ENCODE data around the gene LHPP.

DNA sequence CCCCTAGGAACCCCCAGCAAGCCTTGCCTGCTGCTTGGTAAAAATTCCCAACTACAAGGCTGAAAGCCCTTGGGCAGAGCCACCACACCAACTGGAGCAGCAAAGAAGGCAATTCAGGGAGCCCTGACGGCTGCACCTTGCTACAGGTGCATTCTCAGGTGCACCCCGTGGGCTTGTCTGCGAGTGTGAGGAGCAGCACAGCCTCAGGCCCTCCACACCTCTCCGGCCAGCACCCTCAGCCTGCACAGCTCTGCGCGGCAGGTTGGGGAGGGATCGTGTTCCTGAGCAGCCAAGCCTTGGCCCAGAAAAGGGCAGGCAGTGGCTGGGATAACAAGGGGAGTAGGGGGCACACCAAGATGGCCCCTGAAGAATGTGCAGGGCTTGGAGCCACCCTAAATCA, 178.4 kb downstream of the LHPP start:
- TF ChIP-seq POLR2A (IDR thresholded peaks at IDR 0.05), result no peak
- TF ChIP-seq, protein P1, sequence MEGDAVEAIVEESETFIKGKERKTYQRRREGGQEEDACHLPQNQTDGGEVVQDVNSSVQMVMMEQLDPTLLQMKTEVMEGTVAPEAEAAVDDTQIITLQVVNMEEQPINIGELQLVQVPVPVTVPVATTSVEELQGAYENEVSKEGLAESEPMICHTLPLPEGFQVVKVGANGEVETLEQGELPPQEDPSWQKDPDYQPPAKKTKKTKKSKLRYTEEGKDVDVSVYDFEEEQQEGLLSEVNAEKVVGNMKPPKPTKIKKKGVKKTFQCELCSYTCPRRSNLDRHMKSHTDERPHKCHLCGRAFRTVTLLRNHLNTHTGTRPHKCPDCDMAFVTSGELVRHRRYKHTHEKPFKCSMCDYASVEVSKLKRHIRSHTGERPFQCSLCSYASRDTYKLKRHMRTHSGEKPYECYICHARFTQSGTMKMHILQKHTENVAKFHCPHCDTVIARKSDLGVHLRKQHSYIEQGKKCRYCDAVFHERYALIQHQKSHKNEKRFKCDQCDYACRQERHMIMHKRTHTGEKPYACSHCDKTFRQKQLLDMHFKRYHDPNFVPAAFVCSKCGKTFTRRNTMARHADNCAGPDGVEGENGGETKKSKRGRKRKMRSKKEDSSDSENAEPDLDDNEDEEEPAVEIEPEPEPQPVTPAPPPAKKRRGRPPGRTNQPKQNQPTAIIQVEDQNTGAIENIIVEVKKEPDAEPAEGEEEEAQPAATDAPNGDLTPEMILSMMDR (IDR thresholded peaks at IDR 0.05), result no peak
